ENCODE data around the gene NINJ2.

Gene NINJ2

DNA sequence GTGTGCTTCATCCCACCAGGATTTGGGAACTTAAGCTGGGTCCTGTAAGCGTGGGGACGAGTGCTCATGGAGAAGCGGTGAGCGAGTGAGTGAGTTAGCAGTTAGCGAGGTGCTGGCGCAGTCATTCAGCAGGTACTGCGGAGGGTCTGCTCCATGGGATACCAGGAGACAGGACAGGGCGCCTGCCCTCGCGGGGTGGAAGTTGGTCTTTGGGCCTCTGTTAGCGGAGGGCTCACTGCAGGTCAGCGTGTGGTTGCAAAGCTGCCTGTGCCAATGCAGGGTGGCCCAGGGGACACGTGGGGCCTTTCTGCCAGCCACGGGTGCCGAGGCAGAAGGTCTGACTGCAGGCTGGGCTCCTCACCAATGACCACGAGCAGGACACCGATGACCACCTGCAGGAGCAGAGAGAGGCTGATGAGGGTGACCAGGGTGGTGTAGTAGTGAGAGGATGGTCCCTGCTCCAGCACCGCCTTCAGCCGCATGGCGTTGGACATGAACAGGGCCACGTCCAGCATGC lies 97.6 kb downstream of the NINJ2 start:
- no peak for DNase-seq

DNA sequence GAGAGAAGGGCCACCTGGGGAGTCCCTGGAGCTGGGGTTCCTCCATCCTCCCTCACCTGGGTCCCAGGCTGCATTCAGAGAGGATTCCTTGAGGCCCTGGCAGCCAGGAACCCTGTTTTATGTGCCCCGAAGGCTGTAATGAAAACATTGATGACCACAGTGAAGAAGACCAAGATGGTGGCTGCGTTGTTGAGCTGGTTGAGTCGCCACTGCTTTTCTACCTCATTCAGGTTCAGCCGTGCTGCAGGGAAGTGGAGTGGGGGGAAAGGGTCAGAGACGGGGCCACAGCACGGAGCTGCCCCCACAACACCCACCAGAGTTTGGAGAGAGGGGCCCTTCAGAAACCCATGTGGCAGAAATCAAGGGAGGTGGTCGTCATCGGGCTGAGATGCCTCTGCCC lies 98.1 kb downstream of the NINJ2 start:
- no peak for DNase-seq

DNA sequence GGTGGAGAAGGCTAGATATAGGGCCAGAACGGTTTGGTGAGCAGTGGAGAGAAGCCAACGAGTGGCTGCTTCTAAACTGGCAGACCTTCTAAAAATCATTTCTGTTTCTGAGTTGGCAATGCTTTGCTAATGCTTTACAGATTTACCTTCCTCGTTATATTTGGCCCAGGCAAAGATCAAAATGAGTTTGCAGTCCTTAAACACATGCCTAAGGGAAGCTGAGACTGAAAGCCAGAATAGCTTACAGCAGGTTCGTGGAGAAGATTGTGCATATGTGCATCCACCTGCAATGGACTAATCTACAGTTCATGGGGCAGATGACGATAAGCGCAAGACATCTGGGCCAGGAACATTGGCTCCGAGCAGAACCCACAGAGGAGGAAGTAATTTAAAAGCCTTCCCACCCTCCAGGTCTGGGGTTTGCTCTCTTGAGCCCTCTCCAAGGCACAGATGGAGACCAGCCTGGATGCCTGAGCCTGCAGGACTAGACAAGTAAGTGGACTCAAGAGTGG lies 99.4 kb downstream of the NINJ2 start:
- DNase-seq: peak; percentile 20

DNA sequence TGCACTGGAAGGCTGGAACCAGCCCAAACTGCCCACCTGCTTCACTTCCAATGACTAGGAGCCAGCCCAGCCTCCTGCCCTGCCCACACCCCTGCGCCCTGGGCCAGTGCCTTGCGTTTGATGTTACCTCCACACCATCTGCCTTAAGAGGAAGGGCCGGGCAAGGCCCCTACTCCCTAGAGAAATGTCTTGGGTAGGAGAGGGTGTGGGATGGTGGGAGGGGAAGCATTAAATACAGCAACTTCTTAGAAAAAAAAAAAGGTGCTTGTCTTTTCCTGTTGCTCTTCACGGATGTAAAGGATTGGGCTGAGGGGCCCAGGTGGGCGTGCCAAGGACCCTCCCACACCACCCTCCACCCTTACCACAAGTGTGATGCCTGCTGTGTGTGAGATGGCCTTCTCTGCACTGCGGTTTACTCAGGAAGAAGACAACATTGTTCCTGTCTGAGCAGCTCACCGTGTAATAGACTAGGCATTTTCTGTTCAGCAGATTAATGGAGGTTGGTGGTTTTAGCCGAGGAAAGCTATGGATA lies 99.9 kb downstream of the NINJ2 start:
- DNase-seq: no peak

DNA sequence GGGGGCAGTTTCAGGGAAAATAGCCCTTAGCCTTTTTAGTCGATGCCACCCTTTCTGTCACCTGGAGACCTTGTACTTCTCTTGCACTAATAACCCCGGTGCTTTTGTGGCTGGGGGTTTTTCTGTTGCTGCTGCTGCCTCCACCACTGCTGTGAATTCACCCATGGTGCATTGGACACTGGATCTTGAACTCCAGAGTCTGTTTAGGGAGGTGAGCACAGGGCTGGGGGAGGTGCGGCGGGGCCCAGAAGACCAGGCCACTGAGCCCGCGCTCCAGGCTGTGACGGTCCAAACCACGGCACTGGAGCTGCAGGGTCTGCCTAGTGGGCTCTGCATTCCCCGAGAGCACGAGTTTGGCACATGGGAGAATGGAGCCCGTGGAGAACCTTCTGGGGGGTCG lies 100.6 kb downstream of the NINJ2 start:
- DNase-seq: no peak

DNA sequence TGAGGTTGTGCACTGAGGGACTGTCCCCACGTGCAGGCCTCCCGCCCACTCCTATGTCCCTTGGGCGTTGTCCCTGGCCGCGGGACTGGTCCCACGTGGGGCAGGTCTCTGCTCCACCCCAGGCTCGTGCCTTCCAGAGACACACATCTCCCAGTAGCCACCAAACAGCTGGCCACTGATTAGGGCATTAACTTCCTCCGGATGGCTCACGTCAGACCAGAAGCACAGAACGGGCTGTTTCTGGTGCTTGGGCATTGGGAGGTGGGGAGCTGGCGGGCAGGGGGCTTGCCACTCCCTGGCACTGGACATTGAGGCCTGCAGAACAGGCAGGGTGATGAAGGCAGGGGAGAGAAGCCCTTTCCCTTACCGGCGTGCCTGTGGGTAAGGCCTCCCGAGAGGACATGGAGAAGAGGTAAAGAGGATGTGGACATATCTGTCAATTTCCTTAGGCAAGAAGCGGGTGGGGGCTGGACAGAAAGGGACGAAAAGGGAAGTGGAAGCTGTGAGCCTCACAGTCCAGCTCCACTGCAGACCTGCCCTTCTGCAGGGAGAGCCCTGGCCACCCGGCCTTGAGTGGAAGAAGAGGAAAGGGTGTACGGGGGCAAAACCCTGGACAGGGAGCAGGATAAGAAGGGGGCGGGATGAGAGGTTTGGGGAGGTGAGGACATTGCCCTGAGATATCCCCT lies 101.2 kb downstream of the NINJ2 start:
- peak; percentile 88 for DNase-seq

DNA sequence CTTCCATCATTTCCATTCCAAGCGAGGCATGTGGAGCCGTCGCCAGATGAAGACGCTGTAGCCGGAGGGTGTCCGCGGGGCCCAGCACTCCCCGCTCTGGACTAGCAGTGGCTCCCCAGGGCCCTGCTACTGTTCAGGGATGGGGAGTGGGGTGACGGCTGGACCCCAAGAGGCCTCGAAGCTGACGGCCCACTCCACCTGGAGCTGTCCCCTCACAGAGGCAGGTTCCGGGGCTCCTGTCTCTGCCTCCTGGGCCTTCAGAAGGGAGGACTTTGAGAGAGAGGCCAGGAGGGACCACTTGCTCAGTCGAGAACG lies 101.9 kb downstream of the NINJ2 start:
- DNase-seq: no peak

DNA sequence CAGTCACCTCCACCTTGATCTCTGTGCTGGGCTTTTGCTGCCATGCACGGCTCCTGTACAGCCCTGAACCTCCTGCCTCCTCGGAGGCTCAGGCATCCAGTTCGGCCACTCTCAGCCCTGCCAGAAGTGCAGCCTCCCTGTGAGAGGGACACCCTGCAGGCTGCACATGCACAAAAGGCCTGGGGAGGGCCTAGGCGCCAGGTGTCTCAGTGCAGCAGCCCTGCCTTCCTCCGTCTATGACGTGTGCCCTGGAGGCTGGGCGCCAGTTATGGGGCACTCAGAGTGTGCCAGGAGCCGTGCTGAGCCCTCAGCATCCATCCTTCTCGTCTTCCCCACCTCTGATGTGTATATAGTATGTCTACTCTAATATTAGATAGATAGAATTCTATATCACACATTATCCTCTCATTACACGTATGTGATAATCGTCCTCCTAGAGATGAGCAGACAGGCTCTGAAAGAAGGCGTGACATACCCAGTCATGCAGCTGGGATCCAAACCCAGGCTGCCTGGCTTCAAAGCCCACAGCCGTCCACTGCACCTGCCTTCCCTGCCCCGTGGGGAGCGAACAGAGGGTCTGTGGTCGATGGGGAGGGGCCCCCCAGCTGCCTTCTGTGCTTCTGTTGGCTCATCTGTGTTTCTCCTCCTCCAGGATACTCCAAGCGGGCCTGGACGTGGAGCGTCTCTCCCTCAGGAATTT lies 102.4 kb downstream of the NINJ2 start:
- no peak for DNase-seq

DNA sequence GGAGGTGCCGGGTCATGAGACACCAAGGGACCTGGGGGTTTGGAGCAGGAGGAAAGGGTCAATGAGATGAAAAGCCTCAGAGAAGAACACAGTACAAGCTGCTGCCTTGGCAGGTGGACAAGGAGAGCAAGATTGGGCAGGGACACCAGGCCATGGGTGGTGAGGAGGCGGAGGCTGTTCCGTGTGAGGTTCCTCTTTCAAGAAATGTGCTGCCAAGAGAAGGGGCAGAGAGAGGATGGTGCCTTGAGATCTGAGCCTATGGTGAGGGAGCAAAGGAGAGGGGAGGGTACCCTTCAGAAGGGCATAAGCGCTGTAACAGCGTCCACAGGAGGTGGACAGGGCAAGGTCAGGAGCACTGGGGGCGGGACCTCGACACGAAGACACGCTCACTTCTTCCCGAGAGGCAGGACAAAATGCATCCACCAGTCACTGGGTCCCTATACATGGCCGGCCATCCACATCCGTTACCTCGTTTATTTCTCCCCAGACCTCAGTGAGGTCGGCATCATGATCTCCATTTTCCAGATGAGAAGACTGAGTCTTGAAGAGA lies 103.3 kb downstream of the NINJ2 start:
- DNase-seq: peak; percentile 31

DNA sequence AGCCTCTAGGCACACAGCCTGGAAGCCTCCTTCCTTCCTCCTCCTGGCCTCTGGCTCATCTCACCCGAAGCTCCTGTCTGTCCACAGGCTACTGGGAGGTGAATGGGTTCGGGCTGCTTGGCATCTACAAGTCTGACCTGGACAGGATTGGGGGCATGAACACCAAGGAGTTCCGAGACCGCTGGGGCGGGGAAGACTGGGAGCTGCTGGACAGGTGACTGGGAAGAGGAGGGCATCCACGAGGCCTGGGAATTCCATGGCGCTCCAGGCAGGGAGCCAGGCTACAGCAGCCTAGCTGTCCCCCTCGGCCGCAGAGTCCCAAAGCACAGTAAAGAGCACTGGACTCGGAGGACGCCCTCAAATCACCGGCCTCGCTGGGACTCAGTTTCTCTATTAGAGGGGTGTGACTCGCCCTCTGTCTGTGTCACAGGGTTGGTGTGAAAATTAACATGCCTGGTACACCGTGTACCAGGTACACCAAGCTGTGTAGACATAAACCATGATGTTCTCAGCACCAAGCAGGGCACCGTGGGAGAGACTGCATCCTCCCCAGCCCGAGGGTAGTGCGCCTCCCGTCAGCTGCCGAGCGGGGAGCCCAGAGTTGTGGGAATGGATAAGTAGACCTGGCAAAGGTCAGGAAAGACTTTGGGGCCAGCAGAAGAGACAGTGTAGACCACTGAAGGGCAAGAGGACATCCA lies 103.9 kb downstream of the NINJ2 start:
- no peak for DNase-seq

DNA sequence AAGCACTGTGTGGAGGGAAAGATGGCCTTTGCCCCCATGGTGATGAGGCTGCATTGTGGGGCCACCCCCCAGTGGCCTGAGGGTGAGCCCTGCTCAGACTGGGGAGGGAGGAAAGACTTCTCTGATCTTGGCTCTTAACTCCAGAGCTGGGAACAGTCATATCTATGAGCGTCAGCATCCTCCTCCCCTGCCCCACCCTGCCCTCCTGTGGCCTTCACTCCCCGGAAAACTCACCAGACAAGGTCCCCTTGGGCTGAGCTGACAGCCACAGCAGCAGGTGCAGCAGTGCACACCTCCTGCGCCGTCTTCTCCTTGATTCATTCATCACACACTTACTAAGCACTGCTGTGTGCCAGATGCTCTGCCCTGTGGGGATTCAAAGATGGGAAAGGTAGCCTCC lies 104.7 kb downstream of the NINJ2 start:
- no peak for DNase-seq

DNA sequence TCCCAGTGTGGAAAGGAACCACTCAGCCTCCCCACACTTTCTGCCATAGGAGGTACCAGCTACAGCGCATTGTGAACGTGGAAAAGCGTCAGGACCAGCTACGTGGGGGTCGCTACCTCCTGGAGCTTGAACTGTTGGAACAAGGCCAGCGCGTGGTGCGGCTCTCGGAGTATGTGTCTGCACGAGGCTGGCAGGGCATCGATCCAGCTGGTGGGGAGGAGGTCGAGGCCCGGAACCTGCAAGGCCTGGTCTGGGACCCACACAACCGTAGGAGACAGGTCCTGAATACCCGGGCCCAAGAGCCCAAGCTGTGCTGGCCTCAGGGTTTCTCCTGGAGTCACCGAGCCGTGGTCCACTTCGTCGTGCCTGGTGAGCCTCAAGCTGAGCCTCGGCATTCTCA lies 106.7 kb downstream of the NINJ2 start:
- DNase-seq: no peak

DNA sequence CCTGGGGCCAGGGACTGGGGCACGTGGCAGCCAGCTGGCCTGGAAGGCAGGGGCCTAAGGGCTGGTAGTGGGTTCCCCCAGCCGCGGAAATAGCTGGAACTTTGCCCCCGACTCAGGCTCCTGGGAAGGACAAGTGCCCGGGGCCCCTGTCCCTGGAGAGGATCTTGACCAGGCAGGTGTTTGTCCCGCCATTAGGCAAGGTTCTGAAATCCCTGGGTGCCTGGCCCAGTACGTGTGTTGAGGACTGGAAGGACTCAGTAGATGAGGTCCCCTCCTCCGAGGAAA lies 109.3 kb downstream of the NINJ2 start:
- DNase-seq: no peak

DNA sequence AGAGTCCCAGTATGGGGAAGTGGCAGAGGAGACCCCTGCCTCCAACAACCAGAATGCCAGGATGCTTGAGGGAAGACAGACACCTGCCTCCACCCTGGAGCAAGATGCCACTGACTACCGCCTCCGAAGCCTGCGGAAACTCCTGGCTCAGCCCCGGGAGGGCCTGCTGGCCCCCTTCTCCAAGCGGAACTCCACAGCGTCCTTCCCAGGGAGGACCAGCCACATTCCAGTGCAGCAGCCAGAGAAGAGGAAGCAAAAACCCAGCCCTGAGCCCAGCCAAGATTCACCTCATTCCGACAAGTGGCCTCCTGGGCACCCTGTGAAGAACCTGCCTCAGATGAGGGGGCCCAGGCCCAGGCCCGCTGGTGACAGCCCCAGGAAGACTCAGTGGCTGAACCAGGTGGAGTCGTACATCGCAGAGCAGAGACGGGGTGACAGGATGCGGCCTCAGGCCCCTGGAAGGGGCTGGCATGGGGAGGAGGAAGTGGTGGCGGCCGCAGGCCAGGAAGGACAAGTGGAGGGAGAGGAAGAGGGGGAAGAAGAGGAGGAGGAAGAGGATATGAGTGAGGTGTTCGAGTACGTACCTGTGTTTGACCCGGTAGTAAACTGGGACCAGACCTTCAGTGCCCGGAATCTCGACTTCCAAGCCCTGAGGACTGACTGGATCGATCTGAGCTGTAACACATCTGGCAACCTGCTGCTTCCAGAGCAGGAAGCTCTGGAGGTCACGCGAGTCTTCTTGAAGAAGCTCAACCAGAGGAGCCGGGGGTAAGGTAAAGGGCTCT lies 109.8 kb downstream of the NINJ2 start:
- no peak for DNase-seq

DNA sequence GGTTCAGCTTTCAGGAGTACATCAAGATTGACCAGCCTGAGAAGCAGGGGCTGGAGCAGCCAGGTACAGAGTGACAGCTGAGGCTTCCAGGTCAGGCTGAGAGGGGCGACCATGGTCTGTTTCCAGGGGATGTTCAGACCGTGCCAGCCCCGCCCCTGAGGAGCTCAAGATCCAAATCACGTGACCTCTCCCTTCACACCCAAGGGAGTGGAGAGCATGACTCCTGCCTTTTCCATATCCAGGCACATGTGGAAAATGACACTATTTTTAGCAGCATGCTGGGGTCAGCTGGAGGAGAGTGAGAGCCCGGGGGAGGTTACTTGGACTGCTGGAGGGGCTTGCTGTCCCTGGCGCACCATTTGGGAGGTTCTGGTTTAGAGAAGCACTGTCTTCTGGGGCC lies 110.8 kb downstream of the NINJ2 start:
- DNase-seq: no peak

DNA sequence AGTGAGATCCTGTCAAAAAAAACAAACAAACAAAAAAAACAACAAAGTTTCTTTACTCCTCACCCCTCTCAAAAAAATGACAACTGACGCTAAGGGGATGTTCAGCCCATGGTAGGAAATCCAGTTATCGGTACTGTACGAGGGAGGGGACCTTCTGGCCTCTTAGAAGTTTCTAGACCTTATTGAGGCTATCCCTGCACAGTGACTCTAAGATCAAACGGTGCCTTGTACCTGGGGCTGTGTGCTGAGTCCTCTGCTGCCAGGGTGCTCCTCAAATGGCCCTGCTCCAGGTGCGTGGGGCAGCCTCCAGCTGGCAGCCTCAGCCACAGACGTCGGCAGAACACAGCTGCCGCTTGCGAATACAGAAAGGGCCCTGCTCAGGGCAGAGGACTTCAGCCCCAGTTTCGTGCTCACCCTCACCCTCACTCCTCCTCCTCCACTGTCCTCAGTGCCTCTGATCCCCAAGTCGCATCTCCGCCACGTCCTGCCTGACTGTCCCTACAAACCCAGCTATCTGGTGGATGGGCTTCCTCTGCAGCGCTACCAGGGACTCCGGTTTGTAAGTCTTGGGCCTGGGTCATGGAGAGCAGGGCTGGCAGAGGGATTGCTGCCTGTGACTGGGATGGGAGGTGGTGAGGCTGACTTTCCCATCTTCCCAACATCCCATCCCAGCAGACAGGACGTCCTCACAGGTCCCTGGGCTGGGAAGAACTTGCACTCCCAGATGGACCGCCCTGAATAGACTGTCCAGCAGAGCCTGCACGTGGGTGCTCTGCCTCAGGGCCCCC lies 112.6 kb downstream of the NINJ2 start:
- no peak for DNase-seq

DNA sequence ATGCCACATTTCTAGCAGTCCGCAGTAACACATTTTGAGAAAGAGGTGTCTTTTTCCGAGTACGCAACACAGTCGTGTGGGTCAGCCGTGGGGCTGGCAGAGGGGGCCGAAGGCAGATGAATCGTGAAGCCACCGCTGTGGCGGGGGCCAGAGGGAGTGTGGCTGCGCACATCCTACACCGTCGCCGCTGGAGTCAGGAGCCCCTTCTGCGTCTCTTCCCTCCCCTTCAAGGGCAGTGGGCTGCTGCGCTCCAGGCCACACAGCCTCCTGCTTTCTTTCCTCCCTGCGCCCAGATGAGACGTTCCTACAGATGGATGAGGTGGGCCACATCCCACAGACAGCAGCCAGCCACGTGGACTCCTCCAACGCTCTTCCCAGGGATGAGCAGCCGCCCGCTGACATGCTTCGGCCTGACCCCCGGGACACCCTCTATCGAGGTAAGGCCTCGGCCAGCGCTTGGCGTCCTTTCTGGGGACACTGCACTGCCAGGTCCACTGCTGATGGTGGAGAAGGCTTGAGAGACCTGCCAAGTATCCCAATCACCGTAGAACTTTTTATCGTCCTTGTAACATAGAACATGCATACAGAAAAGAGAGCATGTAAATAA lies 113.7 kb downstream of the NINJ2 start:
- no peak for DNase-seq

DNA sequence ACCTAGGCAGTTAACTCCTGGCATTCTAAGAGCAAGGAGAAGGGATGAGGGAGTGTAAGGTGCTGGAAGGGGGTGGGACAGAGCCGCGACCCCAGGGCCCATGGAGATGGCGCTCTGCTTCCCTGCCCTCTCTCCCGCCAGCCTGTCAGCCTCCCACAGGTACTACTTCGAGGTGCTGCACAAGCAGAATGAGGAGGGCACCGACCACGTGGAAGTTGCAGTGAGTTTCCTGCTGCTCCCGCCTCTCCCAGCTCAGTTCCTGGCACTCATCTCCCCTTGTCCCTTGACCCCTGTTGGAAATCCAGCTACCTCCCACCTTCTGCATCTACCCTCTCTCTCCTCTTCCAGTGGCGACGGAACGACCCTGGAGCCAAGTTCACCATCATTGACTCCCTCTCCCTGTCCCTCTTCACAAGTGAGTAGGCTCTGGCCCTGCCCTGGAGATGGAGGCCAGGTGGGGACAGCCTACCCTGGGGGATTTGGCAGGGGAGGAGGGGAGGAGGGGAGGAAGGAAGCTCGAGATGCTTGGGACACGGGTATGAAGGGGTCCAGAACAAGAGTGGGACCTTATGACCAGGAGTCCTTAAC lies 115.3 kb downstream of the NINJ2 start:
- DNase-seq: no peak

DNA sequence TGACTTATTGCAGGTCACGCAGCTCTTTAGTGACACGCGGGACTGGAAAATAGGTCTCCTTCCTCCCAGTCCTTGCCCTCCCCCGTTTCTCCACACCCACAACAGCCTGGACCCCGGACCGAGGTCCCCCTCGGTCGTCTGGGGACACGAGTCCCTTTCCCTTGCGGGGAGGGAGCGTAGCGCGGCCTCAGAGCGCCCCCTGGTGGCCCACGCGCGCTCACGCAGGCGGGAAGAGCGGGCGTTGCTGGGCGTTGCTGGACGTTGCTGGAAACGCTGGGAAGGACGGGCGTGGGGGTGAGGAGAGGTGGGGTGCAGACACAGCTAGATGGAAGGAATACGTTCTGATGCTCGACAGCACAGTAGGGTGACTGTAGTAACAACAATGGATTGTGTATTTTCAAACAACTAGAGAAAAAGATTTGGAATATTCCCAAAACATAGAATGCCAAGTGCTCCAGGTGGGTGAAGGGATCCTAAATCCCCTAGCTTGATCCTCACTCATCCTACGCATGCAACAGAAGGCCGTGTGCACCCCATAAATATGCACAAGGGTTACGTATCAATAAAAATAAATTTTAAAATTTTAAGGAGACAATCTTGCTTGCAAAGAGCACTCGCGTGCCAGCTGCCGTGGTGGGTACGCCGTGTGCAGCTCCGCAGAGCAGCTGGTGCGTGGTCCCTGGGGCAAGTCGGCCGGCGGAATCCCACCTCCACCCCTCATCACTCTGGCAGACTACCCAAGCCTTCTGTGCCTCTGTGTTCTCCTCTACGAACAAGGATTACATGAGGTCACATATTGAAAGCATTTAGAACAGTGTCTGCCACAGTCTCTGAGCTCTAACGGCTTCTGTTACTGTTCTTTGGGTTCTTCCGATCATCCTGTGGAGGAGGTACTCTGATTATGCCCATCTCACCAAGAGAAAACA lies 116.1 kb downstream of the NINJ2 start:
- DNase-seq: peak; percentile 83

All from OCI-M1 (cell line).